Activated naive CD8-positive, alpha-beta T cell treated with anti-CD3 and anti-CD28 coated beads, Interleukin-2, amount 10 ng/mL, durations not matched to agents 7 days and 5 days (primary cell): ENCODE data around the gene DBF4B. TPM values are rescaled to one million over a fixed set of nuclear protein-coding genes. Genes with fewer than 3 reads are reported as not detected.
"Not testable (repeated sequence)": the region's sequence is repeated elsewhere in the genome, so short reads cannot be mapped to it uniquely, and the experiment has no call there.

Experiments used
- ATAC-seq: fragments of 150-1000 bp; cut with Tn5 transposase; one replicate; pipeline ENCODE4 v1.10.0; 2021; ENCODE audit warnings: low read depth, moderate library complexity
- POLR2A ChIA-PET: fragments of 350-600 bp; sonication (Branson Sonifier 250); formaldehyde crosslinking; loops from one replicate; lab custom pipeline; 2021; ENCODE audit warnings: antibody characterized with exemption; lab: Charles Lee
- DNase-seq: peaks from one replicate; pipeline ENCODE4 v3.0.0; 2021
- H3K27ac Mint-ChIP-seq: one replicate; pipeline ENCODE4 v1.8.0; 2022; ENCODE audit warnings: mild to moderate bottlenecking, mixed read lengths
- H3K27me3 Mint-ChIP-seq: one replicate; pipeline ENCODE4 v1.8.0; 2022; ENCODE audit warnings: mild to moderate bottlenecking, moderate library complexity, mixed read lengths
- H3K36me3 Mint-ChIP-seq: one replicate; pipeline ENCODE4 v1.8.0; 2021; ENCODE audit warnings: mild to moderate bottlenecking, mixed read lengths
- H3K4me1 Mint-ChIP-seq: one replicate; pipeline ENCODE4 v1.8.0; 2021; ENCODE audit warnings: mixed read lengths
- H3K4me3 Mint-ChIP-seq: one replicate; pipeline ENCODE4 v1.8.0; 2022; ENCODE audit warnings: mild to moderate bottlenecking, moderate library complexity, mixed read lengths
- H3K9me3 Mint-ChIP-seq: one replicate; pipeline ENCODE4 v1.8.0; 2021; ENCODE audit warnings: mixed read lengths
- total RNA-seq, 2 experiments: library from RNA; stranded (reverse); gene quantifications; one replicate each; pipeline ENCODE4 v1.2.3, GENCODE V29; 2021

DBF4B gene
- total RNA-seq, 2 experiments from 2014 or later, result 27.7 to 31.8 TPM

DNA sequence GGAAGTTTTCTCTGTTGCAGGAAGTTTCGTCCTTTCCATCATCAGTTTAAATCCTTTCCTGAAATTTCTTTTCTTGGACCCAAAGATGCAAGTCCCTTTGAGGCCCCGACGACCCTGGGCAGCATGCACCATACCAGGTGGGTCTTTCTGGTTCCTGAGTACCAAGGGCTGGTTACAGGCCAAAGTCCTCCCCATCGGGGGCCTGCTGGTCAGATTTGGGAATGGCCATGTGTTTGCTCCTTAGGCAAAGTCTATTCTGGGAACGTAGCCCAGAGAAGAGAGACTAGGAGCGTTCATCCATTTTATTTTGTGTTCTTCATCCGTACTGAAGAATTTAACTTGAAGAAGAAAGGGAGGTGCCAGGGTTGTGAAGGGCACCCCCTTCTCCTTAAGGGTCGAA lies 32.9 kb downstream of the DBF4B start:
- no peak overlapping the region for H3K27ac Mint-ChIP-seq
- H3K4me1 Mint-ChIP-seq, result no peaks in the 10 kb centered on the region
- H3K9me3 Mint-ChIP-seq, result no peaks in the 10 kb centered on the region
- POLR2A ChIA-PET, result no interaction called here
- H3K36me3 Mint-ChIP-seq, result peaks cover 7% of the 10 kb centered on the region
- DNase-seq, result no peak
- H3K27me3 Mint-ChIP-seq, result no peaks in the 10 kb centered on the region
- no peak overlapping the region for H3K4me3 Mint-ChIP-seq
- ATAC-seq, result no peak

DNA sequence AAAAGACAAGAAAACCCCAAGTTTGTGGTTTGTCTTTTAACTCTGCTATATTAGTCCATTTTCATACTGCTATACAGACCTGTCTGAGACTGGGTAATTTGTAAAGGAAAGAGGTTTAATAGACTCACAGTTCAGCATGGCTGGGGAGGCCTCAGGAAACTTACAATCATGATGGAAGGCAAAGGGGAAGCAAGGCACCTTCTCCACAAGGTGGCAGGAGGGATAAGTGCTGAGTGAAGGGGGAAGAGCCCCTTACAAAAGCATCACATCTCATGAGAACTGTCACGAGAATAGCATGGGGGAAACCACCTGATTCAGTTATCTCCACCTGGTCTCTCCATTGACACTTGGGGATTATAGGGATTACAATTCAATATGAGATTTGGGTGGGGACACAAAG lies 36.8 kb downstream of the DBF4B start:
- peaks cover 2% of the 10 kb centered on the region for H3K4me1 Mint-ChIP-seq

GRCh38 chr17:44745738-44746137 lies 37.3 kb downstream of the DBF4B start:
- H3K4me1 Mint-ChIP-seq, H3K27me3 Mint-ChIP-seq, H3K27ac Mint-ChIP-seq, H3K9me3 Mint-ChIP-seq, ATAC-seq, DNase-seq, POLR2A ChIA-PET, H3K36me3 Mint-ChIP-seq, H3K4me3 Mint-ChIP-seq: not testable (repeated sequence)

More for the DNA sequence above, 36.8 kb downstream of the DBF4B start:
- no peaks in the 10 kb centered on the region for H3K9me3 Mint-ChIP-seq
- ATAC-seq (no peak), DNase-seq (no peak)
- peaks cover 10% of the 10 kb centered on the region for H3K36me3 Mint-ChIP-seq
- H3K4me3 Mint-ChIP-seq, result no peak overlapping the region
- H3K27me3 Mint-ChIP-seq, result no peaks in the 10 kb centered on the region
- no peak overlapping the region for H3K27ac Mint-ChIP-seq
- POLR2A ChIA-PET, result no interaction called here

DNA sequence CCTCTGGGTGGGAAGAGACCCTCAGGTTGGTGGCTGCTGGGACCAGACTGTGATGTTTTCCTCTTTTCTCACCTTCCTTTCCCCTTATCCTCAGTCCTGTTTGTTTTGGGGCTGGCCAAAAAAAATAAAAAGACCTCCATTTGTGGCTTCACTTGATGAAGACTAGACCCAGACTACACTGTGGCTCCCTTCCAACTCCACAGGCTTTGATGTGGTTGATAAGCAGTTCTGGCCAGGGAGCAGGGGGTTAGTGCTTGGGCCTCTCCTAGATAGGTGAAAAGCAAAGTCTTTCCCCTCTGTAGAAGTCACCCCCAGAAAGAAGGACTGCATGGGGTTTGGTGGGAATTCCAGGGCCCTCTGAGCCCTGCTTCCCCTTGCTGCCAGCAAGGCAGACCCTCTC lies 39.1 kb downstream of the DBF4B start:
- H3K27me3 Mint-ChIP-seq, result no peaks in the 10 kb centered on the region
- POLR2A ChIA-PET, result interaction anchor here (1.2 kb wide), 1 partner anchor 16 kb away, joined by 3 read pairs; no protein-coding TSS in a partner anchor
- ATAC-seq, result no peak

GRCh38 chr17:44749076-44749979 lies 40.9 kb downstream of the DBF4B start:
- no peaks in the 10 kb centered on the region for H3K27me3 Mint-ChIP-seq
- H3K27ac Mint-ChIP-seq, result no peak overlapping the region
- ATAC-seq (no peak), DNase-seq (no peak)
- no peak overlapping the region for H3K4me3 Mint-ChIP-seq
- no peaks in the 10 kb centered on the region for H3K9me3 Mint-ChIP-seq
- H3K36me3 Mint-ChIP-seq, result peaks cover 7% of the 10 kb centered on the region
- POLR2A ChIA-PET, result interaction anchor here (0.5 kb wide), 1 partner anchor 87 kb away, joined by 3 read pairs; no protein-coding TSS in a partner anchor
- H3K4me1 Mint-ChIP-seq, result peaks cover 2% of the 10 kb centered on the region

More for the DNA sequence above, 39.1 kb downstream of the DBF4B start:
- Mint-ChIP-seq H3K4me3 (no peak overlapping the region), H3K36me3 (peaks cover 10% of the 10 kb centered on the region), H3K27ac (no peak overlapping the region), H3K4me1 (peaks cover 2% of the 10 kb centered on the region), H3K9me3 (no peaks in the 10 kb centered on the region)
- no peak for DNase-seq

GRCh38 chr17:44749980-44750318 lies 41.5 kb downstream of the DBF4B start:
- Mint-ChIP-seq H3K4me1 (peaks cover 2% of the 10 kb centered on the region), H3K4me3 (no peak overlapping the region)
- POLR2A ChIA-PET, result no interaction called here

GRCh38 chr17:44751331-44751730 lies 42.9 kb downstream of the DBF4B start:
- no peaks in the 10 kb centered on the region for H3K9me3 Mint-ChIP-seq

More at GRCh38 chr17:44749980-44750318, 41.5 kb downstream of the DBF4B start:
- H3K27me3 Mint-ChIP-seq, result no peaks in the 10 kb centered on the region
- no peak overlapping the region for H3K27ac Mint-ChIP-seq
- DNase-seq (no peak), ATAC-seq (no peak)
- H3K36me3 Mint-ChIP-seq, result peaks cover 4% of the 10 kb centered on the region
- no peaks in the 10 kb centered on the region for H3K9me3 Mint-ChIP-seq

GRCh38 chr17:44751806-44752205 lies 43.3 kb downstream of the DBF4B start:
- Mint-ChIP-seq H3K36me3 (peaks cover 3% of the 10 kb centered on the region), H3K27me3 (peaks cover 3% of the 10 kb centered on the region), H3K4me1 (peaks cover 2% of the 10 kb centered on the region), H3K27ac (no peak overlapping the region), H3K9me3 (no peaks in the 10 kb centered on the region), H3K4me3 (no peak overlapping the region)
- no peak for DNase-seq
- POLR2A ChIA-PET, result no interaction called here
- no peak for ATAC-seq

More at GRCh38 chr17:44751331-44751730, 42.9 kb downstream of the DBF4B start:
- Mint-ChIP-seq H3K4me3 (no peak overlapping the region), H3K4me1 (peaks cover 2% of the 10 kb centered on the region), H3K36me3 (peaks cover 3% of the 10 kb centered on the region), H3K27me3 (peaks cover 3% of the 10 kb centered on the region), H3K27ac (no peak overlapping the region)
- POLR2A ChIA-PET, result no interaction called here
- no peak for DNase-seq
- no peak for ATAC-seq

DNA sequence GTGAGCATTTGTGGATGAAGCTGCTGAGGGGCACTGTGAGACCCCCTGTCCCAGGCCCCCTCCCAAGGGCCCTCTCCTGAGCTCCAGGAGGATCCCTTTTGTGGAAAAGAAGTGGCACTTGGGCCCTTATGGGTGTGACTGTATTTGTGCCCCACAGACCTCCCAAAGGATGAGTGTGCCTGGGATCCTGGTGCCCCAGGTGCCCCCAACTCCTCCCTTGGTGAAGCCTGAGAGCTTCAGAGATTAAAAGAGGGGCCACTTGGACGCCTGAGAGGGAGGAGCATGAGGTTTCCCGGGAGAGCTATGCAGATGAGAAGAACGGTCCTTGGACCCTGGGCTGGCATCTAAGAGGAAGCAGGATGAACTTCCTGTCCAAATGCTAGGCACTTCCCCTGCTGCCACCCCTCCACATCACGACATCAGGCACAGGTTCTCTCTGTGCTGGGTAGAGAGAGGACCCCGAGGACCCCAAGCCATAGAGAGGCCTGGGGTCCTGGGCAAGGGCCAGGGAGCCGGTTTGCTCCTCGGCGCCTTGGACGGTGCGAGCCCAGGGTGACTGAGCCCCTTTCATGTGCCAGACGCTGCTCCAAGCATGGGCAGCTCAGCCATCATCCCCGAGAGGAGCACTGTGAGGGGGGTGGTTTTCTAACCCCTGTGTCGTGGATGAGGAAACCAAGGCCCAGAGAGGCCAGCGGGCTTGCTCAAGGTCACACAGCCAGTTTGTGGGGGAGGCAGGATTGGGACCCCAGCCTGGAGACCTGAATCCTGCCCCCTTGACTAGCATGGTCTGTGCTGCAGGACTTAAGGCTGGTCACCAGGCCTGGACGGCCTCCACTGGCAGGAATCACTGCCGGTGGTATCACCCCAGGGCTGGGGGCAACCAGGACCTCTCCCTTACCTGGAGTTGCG lies 44.7 kb downstream of the DBF4B start:
- DNase-seq (no peak), ATAC-seq (no peak)
- Mint-ChIP-seq H3K9me3 (no peaks in the 10 kb centered on the region), H3K4me3 (no peak overlapping the region), H3K36me3 (peaks cover 3% of the 10 kb centered on the region), H3K27ac (no peak overlapping the region), H3K4me1 (no peaks in the 10 kb centered on the region), H3K27me3 (peaks cover 15% of the 10 kb centered on the region)
- POLR2A ChIA-PET, result interaction anchor here (1.3 kb wide), 1 partner anchor 10 kb away, joined by 4 read pairs; no protein-coding TSS in a partner anchor

DNA sequence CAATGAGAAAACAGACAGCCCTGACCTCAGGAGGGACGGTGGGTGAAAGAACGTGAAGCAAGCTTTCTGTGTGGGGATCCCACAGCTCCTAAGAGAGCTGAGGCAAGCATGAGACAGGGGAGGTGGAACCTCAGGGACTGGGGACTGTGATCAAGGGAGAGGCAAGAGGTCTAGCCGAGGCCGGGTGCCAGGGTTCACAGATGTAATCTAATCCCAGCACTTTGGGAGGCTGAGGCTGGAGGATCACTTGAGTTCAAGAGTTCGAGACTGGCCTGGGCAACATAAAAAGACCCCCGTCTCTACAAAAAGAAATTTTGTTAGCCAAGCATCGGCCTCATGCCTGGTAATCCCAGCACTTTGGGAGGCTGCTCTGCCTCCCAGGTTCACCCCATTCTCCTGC lies 45.8 kb downstream of the DBF4B start:
- H3K4me1 Mint-ChIP-seq, result no peaks in the 10 kb centered on the region
- POLR2A ChIA-PET, result interaction anchor here (0.7 kb wide), 1 partner anchor 139 kb away, joined by 6 read pairs; no protein-coding TSS in a partner anchor

DNA sequence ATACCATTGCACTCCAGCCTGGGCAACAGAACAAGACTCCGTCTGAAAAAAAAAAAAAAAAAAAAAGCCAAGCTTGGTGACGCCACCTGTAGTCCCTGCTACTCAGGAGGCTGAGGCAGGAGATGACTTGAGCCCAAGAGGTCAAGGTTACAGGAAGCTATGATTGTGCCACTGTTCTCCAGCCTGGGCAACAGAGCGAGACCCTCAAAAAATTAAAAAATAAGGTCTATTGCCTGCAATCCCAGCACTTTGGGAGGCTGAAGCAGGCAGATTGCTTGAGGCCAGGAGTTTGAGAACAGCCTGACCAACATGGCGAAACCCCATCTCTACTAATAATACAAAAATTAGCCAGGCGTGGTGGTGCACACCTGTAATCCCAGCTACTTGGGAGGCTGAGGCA lies 46.7 kb downstream of the DBF4B start:
- H3K36me3 Mint-ChIP-seq, DNase-seq, ATAC-seq, H3K4me3 Mint-ChIP-seq, H3K9me3 Mint-ChIP-seq, H3K27ac Mint-ChIP-seq, H3K4me1 Mint-ChIP-seq: not testable (repeated sequence)
- POLR2A ChIA-PET, result interaction anchor here (0.7 kb wide), 1 partner anchor 138 kb away, joined by 6 read pairs; no protein-coding TSS in a partner anchor
- peaks cover 19% of the 10 kb centered on the region for H3K27me3 Mint-ChIP-seq

More for the DNA sequence above, 45.8 kb downstream of the DBF4B start:
- Mint-ChIP-seq H3K9me3 (no peaks in the 10 kb centered on the region), H3K4me3 (no peak overlapping the region), H3K27ac (peak overlapping the region; percentile 51), H3K27me3 (peaks cover 17% of the 10 kb centered on the region), H3K36me3 (peaks cover 3% of the 10 kb centered on the region)
- ATAC-seq, result no peak
- no peak for DNase-seq

DNA sequence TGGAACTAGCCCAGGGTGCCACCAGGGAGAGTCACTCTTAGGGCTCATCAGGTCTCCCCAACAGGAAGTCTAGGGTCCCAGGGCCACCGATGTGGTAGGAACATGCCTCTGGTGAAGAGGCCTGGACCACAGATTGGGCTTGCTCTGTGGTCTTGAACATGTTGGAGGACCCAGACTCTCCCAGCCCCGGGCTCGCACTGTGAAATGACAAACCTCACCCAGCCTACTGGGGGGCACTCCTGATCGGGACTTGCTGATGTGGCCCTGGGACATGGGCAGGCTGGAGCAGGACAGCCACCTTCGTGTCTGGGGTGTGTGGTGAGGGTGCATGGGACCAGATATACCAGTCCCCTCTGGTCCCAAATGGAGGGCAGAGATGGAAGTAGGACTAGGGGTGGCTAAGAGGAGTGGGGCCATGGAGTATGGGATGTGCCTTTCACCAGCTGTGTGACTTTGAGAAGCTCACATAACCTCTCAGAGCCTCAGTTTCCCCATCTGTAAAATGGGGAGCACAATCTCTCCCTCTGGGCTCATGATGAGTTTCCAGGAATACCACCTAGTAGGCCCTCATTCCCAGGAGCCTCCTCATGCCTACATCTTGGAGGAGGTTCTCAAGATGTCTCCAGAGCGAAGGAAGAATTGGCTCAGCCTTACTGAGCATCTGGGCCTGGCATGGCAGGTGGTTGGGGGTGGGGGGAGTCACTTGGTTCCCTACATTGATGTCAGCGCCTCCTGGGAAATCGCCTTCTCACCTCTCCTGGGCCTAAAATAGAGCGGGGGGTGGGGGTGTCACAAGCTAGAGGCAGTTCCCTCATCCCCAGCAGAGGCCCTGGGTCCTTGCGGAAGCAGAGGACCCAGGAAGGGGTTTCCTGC lies 48.8 kb downstream of the DBF4B start:
- no peak overlapping the region for H3K4me3 Mint-ChIP-seq
- no peak overlapping the region for H3K27ac Mint-ChIP-seq
- no peaks in the 10 kb centered on the region for H3K4me1 Mint-ChIP-seq
- no peaks in the 10 kb centered on the region for H3K9me3 Mint-ChIP-seq
- H3K36me3 Mint-ChIP-seq, result no peaks in the 10 kb centered on the region
- no peak for ATAC-seq
- POLR2A ChIA-PET, result no interaction called here
- no peak for DNase-seq
- peaks cover 30% of the 10 kb centered on the region for H3K27me3 Mint-ChIP-seq
